B cell (primary cell): ENCODE results near the gene SIRPA.

Experiments
- EZH2 ChIP-seq: IDR thresholded peaks from 2 replicates; pipeline ENCODE4 v1.6.1; 2012; ENCODE audit warnings: borderline replicate concordance, low read depth, mild to moderate bottlenecking, moderate library complexity, low read length; ENCODE audit not compliant: insufficient read depth, poor library complexity, severe bottlenecking
- TF ChIP-seq, protein P1 (sequence below): fragments of 200-600 bp; IDR thresholded peaks from one replicate; pipeline ENCODE4 v1.8.0; 2022; ENCODE audit warnings: antibody characterized with exemption, mild to moderate bottlenecking

DNA sequence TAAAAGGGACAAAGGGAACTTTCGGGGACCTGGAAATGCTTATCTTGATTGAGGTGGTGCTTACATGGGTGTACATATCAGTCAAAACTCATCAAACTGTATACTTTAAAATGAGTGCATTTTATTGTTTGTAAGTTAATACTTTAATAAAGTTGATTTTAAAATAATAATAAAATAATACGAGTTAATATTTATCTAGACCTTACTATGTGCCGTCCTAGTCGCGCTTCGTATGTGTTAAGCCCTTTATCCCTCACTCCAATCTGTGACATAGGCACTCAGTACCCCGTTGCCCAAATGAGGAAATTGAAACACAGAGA is 51.2 kb downstream of the SIRPA start:
- TF ChIP-seq, protein P1, sequence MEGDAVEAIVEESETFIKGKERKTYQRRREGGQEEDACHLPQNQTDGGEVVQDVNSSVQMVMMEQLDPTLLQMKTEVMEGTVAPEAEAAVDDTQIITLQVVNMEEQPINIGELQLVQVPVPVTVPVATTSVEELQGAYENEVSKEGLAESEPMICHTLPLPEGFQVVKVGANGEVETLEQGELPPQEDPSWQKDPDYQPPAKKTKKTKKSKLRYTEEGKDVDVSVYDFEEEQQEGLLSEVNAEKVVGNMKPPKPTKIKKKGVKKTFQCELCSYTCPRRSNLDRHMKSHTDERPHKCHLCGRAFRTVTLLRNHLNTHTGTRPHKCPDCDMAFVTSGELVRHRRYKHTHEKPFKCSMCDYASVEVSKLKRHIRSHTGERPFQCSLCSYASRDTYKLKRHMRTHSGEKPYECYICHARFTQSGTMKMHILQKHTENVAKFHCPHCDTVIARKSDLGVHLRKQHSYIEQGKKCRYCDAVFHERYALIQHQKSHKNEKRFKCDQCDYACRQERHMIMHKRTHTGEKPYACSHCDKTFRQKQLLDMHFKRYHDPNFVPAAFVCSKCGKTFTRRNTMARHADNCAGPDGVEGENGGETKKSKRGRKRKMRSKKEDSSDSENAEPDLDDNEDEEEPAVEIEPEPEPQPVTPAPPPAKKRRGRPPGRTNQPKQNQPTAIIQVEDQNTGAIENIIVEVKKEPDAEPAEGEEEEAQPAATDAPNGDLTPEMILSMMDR, result no peak
- no peak for TF ChIP-seq EZH2
